MM.1S (cell line): ENCODE data around the gene HHIPL1.

ENCODE experiments used
- DNase-seq: peaks from one replicate; pipeline ENCODE4 v3.0.0-alpha.2; 2015
- H2AFZ ChIP-seq: fragments of 300-600 bp; sonication (generic); 2 replicates; pipeline ENCODE4 v1.6.0; 2016; ENCODE audit warnings: antibody characterized with exemption, low read length
- H3F3A ChIP-seq: fragments of 300-600 bp; sonication (generic); 2 replicates; pipeline ENCODE4 v1.6.1; 2016; ENCODE audit warnings: mild to moderate bottlenecking, antibody characterized with exemption, low read length, moderate library complexity, mixed read lengths; ENCODE audit not compliant: insufficient read depth
- H3K27ac ChIP-seq: fragments of 300-600 bp; sonication (generic); 2 replicates; pipeline ENCODE4 v1.5.1; 2016; ENCODE audit warnings: mild to moderate bottlenecking, low read length
- H3K27me3 ChIP-seq: fragments of 300-600 bp; sonication (generic); replicated peaks from 2 replicates; pipeline ENCODE4 v1.6.0; 2016; ENCODE audit warnings: low read length; ENCODE audit not compliant: insufficient read depth
- H3K36me3 ChIP-seq: fragments of 300-600 bp; sonication (generic); replicated peaks from 2 replicates; pipeline ENCODE4 v1.6.1; 2016; ENCODE audit warnings: mild to moderate bottlenecking, low read length, mixed read lengths; ENCODE audit not compliant: insufficient read depth
- H3K4me1 ChIP-seq: fragments of 300-600 bp; sonication (generic); 2 replicates; pipeline ENCODE4 v1.6.1; 2016; ENCODE audit warnings: low read length, mixed read lengths
- H3K4me2 ChIP-seq: fragments of 300-600 bp; sonication (generic); 2 replicates; pipeline ENCODE4 v1.6.0; 2016; ENCODE audit warnings: low read depth, low read length
- H3K4me3 ChIP-seq: fragments of 300-600 bp; sonication (generic); 2 replicates; pipeline ENCODE4 v1.5.1; 2016; ENCODE audit warnings: low read length, mixed read lengths
- H3K79me2 ChIP-seq: fragments of 300-600 bp; sonication (generic); 2 replicates; pipeline ENCODE4 v1.6.1; 2016; ENCODE audit warnings: mixed run types, low read length, mixed read lengths
- H3K9ac ChIP-seq: fragments of 300-600 bp; sonication (generic); 2 replicates; pipeline ENCODE4 v1.6.1; 2016; ENCODE audit warnings: low read length, mixed read lengths
- H3K9me2 ChIP-seq: fragments of 300-600 bp; sonication (generic); replicated peaks from 2 replicates; pipeline ENCODE4 v1.6.1; 2016; ENCODE audit warnings: mild to moderate bottlenecking, low read length, mixed read lengths; ENCODE audit not compliant: insufficient read depth
- H3K9me3 ChIP-seq: fragments of 300-600 bp; sonication (generic); replicated peaks from 2 replicates; pipeline ENCODE4 v1.6.1; 2016; ENCODE audit warnings: mild to moderate bottlenecking, low read length, mixed read lengths; ENCODE audit not compliant: insufficient read depth
- H4K20me1 ChIP-seq: fragments of 300-600 bp; sonication (generic); 2 replicates; pipeline ENCODE4 v1.6.1; 2016; ENCODE audit warnings: mild to moderate bottlenecking, low read length, moderate library complexity, mixed read lengths; ENCODE audit not compliant: insufficient read depth
- CTCF ChIP-seq: fragments of 300-600 bp; sonication (generic); IDR thresholded peaks from 2 replicates; pipeline ENCODE4 v1.5.1; 2016; ENCODE audit warnings: antibody characterized with exemption, low read length, mixed read lengths
- EZH2 ChIP-seq: fragments of 300-600 bp; sonication (generic); optimal IDR thresholded peaks from 2 replicates; pipeline ENCODE3; 2017; ENCODE audit warnings: low read depth, mild to moderate bottlenecking, antibody characterized with exemption, low read length, mixed read lengths
- EZH2phosphoT487 ChIP-seq: fragments of 300-600 bp; sonication (generic); IDR thresholded peaks from 2 replicates; pipeline ENCODE4 v1.6.1; 2018; ENCODE audit warnings: antibody characterized with exemption, low read length

HHIPL1 gene

GRCh38 chr14:99696929-99697328 lies 52.0 kb downstream of the HHIPL1 start:
- Histone ChIP-seq H4K20me1 (no peaks in the 10 kb centered on the region), H3K27me3 (no peaks in the 10 kb centered on the region), H3K4me2 (no peak overlapping the region), H3K79me2 (no peaks in the 10 kb centered on the region), H3F3A (no peaks in the 10 kb centered on the region), H3K9me2 (no peaks in the 10 kb centered on the region), H3K9ac (no peak overlapping the region), H2AFZ (no peak overlapping the region), H3K4me1 (no peaks in the 10 kb centered on the region), H3K4me3 (no peak overlapping the region), H3K27ac (no peak overlapping the region), H3K36me3 (no peaks in the 10 kb centered on the region), H3K9me3 (no peaks in the 10 kb centered on the region)
- TF ChIP-seq EZH2phosphoT487 (no peak), EZH2 (no peak), CTCF (no peak)
- DNase-seq = no peak

- Histone ChIP-seq H3K9ac (no peak overlapping the region), H3K4me3 (no peak overlapping the region), H3F3A (no peaks in the 10 kb centered on the region), H3K27me3 (no peaks in the 10 kb centered on the region), H3K9me3 (no peaks in the 10 kb centered on the region), H3K27ac (no peak overlapping the region), H3K4me2 (no peak overlapping the region), H3K36me3 (no peaks in the 10 kb centered on the region), H2AFZ (no peak overlapping the region), H3K4me1 (no peaks in the 10 kb centered on the region), H4K20me1 (no peaks in the 10 kb centered on the region), H3K9me2 (no peaks in the 10 kb centered on the region), H3K79me2 (no peaks in the 10 kb centered on the region)
- TF ChIP-seq EZH2phosphoT487 = no peak
- no peak for TF ChIP-seq CTCF
- TF ChIP-seq EZH2 = no peak
- no peak for DNase-seq
Observed at GRCh38 chr14:99698236-99698635, 53.3 kb downstream of the HHIPL1 start.

- no peak overlapping the region for H2AFZ ChIP-seq
- H3K36me3 ChIP-seq = no peaks in the 10 kb centered on the region
Observed at GRCh38 chr14:99698642-99699041, 53.7 kb downstream of the HHIPL1 start.

More at GRCh38 chr14:99698642-99699041, 53.7 kb downstream of the HHIPL1 start:
- no peak for TF ChIP-seq EZH2phosphoT487
- no peak for TF ChIP-seq EZH2
- no peak for TF ChIP-seq CTCF
- Histone ChIP-seq H3F3A (no peaks in the 10 kb centered on the region), H3K4me1 (no peaks in the 10 kb centered on the region), H3K27ac (no peak overlapping the region), H3K9me3 (no peaks in the 10 kb centered on the region), H3K9me2 (no peaks in the 10 kb centered on the region), H3K9ac (no peak overlapping the region), H4K20me1 (no peaks in the 10 kb centered on the region), H3K4me3 (no peak overlapping the region), H3K4me2 (no peak overlapping the region), H3K79me2 (no peaks in the 10 kb centered on the region), H3K27me3 (no peaks in the 10 kb centered on the region)
- DNase-seq = no peak
